HG03280 (cell line): ENCODE measurements around the gene IGSF3.
"Not testable (repeated sequence)": the region's sequence is repeated elsewhere in the genome, so short reads cannot be mapped to it uniquely, and the experiment has no call there.

ENCODE experiments used
- ATAC-seq: cut with Tn5 transposase; IDR thresholded peaks from one replicate; pipeline ENCODE4 v1.9.1; 2021; ENCODE audit warnings: mild to moderate bottlenecking, moderate library complexity; ENCODE audit not compliant: unreplicated experiment

The IGSF3 gene

GRCh38 chr1:116603646-116604045 is 63.9 kb downstream of the IGSF3 start:
- not testable (repeated sequence) for ATAC-seq

GRCh38 chr1:116599369-116599768 is 68.2 kb downstream of the IGSF3 start:
- not testable (repeated sequence) for ATAC-seq

GRCh38 chr1:116598420-116599036 is 69.0 kb downstream of the IGSF3 start:
- not testable (repeated sequence) for ATAC-seq

- ATAC-seq: peak; percentile 72
Measured at GRCh38 chr1:116597388-116597787, 70.1 kb downstream of the IGSF3 start.

GRCh38 chr1:116596742-116597307 is 70.7 kb downstream of the IGSF3 start:
- not testable (repeated sequence) for ATAC-seq

GRCh38 chr1:116595946-116596741 is 71.4 kb downstream of the IGSF3 start:
- ATAC-seq: peak; percentile 45

- ATAC-seq: not testable (repeated sequence)
Measured at GRCh38 chr1:116595065-116595840, 72.3 kb downstream of the IGSF3 start.

- not testable (repeated sequence) for ATAC-seq
Measured at GRCh38 chr1:116593977-116594376, 73.6 kb downstream of the IGSF3 start.

- ATAC-seq: not testable (repeated sequence)
Measured at GRCh38 chr1:116593401-116593800, 74.1 kb downstream of the IGSF3 start.

GRCh38 chr1:116591951-116592605 is 75.5 kb downstream of the IGSF3 start:
- not testable (repeated sequence) for ATAC-seq

GRCh38 chr1:116591006-116591950 is 76.3 kb downstream of the IGSF3 start:
- not testable (repeated sequence) for ATAC-seq

GRCh38 chr1:116590359-116591005 is 77.1 kb downstream of the IGSF3 start:
- not testable (repeated sequence) for ATAC-seq

GRCh38 chr1:116589101-116589735 is 78.3 kb downstream of the IGSF3 start:
- ATAC-seq: not testable (repeated sequence)

GRCh38 chr1:116587501-116588227 is 79.9 kb downstream of the IGSF3 start:
- no peak for ATAC-seq

GRCh38 chr1:116586741-116587143 is 80.8 kb downstream of the IGSF3 start:
- no peak for ATAC-seq

- ATAC-seq: peak; percentile 47
Measured at GRCh38 chr1:116585886-116586285, 81.6 kb downstream of the IGSF3 start.

GRCh38 chr1:116581323-116581885 is 86.1 kb downstream of the IGSF3 start:
- ATAC-seq: no peak
